Vagina (tissue), 2 donors: ENCODE measurements around the gene EYS. TPM values are rescaled to one million over a fixed set of nuclear protein-coding genes. Genes with fewer than 3 reads are reported as not detected.

Experiments used
- DNase-seq, 2 donors: peaks; one replicate each; pipeline ENCODE4 v3.0.0-alpha.2; 2017; ENCODE audit errors: extremely low spot score in 2 of 2
- H3K27ac ChIP-seq: fragments of 200-600 bp; sonication (generic); one replicate; pipeline ENCODE4 v1.5.1; 2019
- H3K27me3 ChIP-seq: fragments of 200-600 bp; sonication (generic); one replicate; pipeline ENCODE4 v1.5.1; 2019
- H3K36me3 ChIP-seq, 2 donors: fragments of 200-600 bp; sonication (generic); one replicate each; pipeline ENCODE4 v1.5.1; 2017 to 2019
- H3K4me1 ChIP-seq: fragments of 200-600 bp; sonication (generic); one replicate; pipeline ENCODE4 v1.5.1; 2019
- H3K4me3 ChIP-seq, 2 donors: fragments of 200-600 bp; sonication (generic); 1 replicate in 1 of 2; 2 replicates in 1 of 2; pipeline ENCODE4 v1.5.1; 2016 to 2019
- H3K9me3 ChIP-seq: fragments of 200-600 bp; sonication (generic); one replicate; pipeline ENCODE4 v1.5.1; 2019
- CTCF ChIP-seq, 3 experiments: fragments of 450-650 bp in 2 of 3; fragments of 200-600 bp in 1 of 3; sonication (generic) in 1 of 3; IDR thresholded peaks; one replicate each; pipeline ENCODE4 v1.5.1; 2017 to 2019; ENCODE audit warnings: antibody characterized with exemption in 3 of 3, mild to moderate bottlenecking in 2 of 3, moderate library complexity in 2 of 3
- POLR2A ChIP-seq, 2 donors: fragments of 450-650 bp; IDR thresholded peaks; one replicate each; pipeline ENCODE4 v1.6.1; 2017; ENCODE audit warnings: antibody characterized with exemption in 2 of 2, mild to moderate bottlenecking in 2 of 2, moderate library complexity in 2 of 2
- POLR2AphosphoS5 ChIP-seq, 2 donors: sonication (generic); formaldehyde crosslinking; IDR thresholded peaks; one replicate each; pipeline ENCODE4 v1.9.0; 2017; ENCODE audit warnings: antibody characterized with exemption in 2 of 2, mild to moderate bottlenecking in 2 of 2, low read depth in 1 of 2; ENCODE audit not compliant: insufficient read depth in 1 of 2
- intact Hi-C: fragments of 100-400 bp; cut with DNase I; formaldehyde crosslinking; loops from one replicate; pipeline ENCODE4 v1.15.1; 2023
- total RNA-seq: library from RNA; depleted of rRNA; stranded (reverse); fragments of >200 nt; gene quantifications from one replicate; pipeline ENCODE4 v1.2.3, GENCODE V29; 2016

The EYS gene
- total RNA-seq, 1 donor from 2014 or later: not detected

- Histone ChIP-seq H3K4me1 (no peaks in the 10 kb centered on the region), H3K27me3 (no peaks in the 10 kb centered on the region)
Observed at GRCh38 chr6:64904616-64905015, 802.4 kb downstream of the EYS start.

GRCh38 chr6:64902596-64902995 is 804.4 kb downstream of the EYS start:
- no peaks in the 10 kb centered on the region for H3K4me1 ChIP-seq
- H3K4me3 ChIP-seq: no peak overlapping the region
- no peaks in the 10 kb centered on the region for H3K36me3 ChIP-seq
- intact Hi-C loops: no loop called here
- H3K9me3 ChIP-seq: no peaks in the 10 kb centered on the region
- no peak for TF ChIP-seq POLR2A (IDR thresholded peaks at IDR 0.05)
- TF ChIP-seq CTCF (IDR thresholded peaks at IDR 0.05): no peak
- TF ChIP-seq POLR2AphosphoS5 (IDR thresholded peaks at IDR 0.05; ENCODE audit: insufficient read depth in 1 of 2, low read depth in 1 of 2): no peak
- no peaks in the 10 kb centered on the region for H3K27me3 ChIP-seq
- no peak overlapping the region for H3K27ac ChIP-seq
- no peak for DNase-seq

More at GRCh38 chr6:64904616-64905015, 802.4 kb downstream of the EYS start:
- intact Hi-C loops: no loop called here
- H3K9me3 ChIP-seq: no peaks in the 10 kb centered on the region
- TF ChIP-seq CTCF (IDR thresholded peaks at IDR 0.05) (no peak), POLR2A (IDR thresholded peaks at IDR 0.05) (no peak), POLR2AphosphoS5 (IDR thresholded peaks at IDR 0.05; ENCODE audit: insufficient read depth in 1 of 2, low read depth in 1 of 2) (no peak)
- H3K27ac ChIP-seq: no peak overlapping the region
- DNase-seq: no peak
- H3K36me3 ChIP-seq: no peaks in the 10 kb centered on the region
- no peak overlapping the region for H3K4me3 ChIP-seq

DNA sequence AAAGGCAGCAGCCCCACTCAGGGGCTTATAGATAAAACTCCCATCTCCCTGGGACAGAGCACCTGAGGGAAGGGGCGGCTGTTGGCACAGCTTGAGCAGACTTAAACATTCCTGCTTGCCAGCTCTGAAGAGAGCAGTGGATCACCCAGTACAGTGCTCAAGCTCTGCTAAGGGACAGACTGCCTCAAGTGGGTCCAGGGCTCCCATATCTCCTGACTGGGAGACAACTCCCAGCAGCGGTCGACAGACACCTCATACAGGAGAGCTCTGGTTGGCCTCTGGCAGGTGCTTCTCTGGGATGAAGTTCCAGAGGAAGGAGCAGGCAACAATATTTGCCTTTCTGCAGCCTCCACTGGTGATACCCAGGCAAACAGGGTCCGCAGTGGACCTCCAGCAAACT is 810.1 kb downstream of the EYS start:
- H3K9me3 ChIP-seq: no peaks in the 10 kb centered on the region
- no peaks in the 10 kb centered on the region for H3K36me3 ChIP-seq
- H3K4me1 ChIP-seq: no peaks in the 10 kb centered on the region
- intact Hi-C loops: no loop called here
- H3K27ac ChIP-seq: no peak overlapping the region
- no peak for DNase-seq
- H3K27me3 ChIP-seq: no peaks in the 10 kb centered on the region
- no peak overlapping the region for H3K4me3 ChIP-seq
- TF ChIP-seq POLR2A (IDR thresholded peaks at IDR 0.05): no peak
- no peak for TF ChIP-seq POLR2AphosphoS5 (IDR thresholded peaks at IDR 0.05; ENCODE audit: insufficient read depth in 1 of 2, low read depth in 1 of 2)
- no peak for TF ChIP-seq CTCF (IDR thresholded peaks at IDR 0.05)

DNA sequence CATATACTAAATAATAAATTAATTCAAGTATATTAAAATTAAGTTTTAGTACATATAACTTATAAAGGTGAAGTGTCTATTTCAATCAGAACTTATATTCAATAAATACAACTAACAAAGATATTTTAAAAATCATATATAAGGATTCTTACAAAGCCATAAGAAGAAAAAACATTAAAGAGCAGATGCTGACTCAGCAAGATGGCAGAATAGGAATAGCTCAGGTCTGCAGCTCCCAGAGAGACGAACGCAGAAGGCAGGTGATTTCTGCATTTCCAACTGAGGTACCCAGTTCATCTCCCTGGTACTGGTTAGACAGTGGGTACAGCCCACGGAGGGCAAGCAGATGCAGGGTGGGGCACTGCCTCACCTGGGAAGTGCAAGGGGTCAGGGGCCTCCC is 811.1 kb downstream of the EYS start:
- Histone ChIP-seq H3K4me1 (no peaks in the 10 kb centered on the region), H3K27me3 (no peaks in the 10 kb centered on the region), H3K36me3 (no peaks in the 10 kb centered on the region), H3K4me3 (no peak overlapping the region), H3K27ac (no peak overlapping the region), H3K9me3 (no peaks in the 10 kb centered on the region)
- intact Hi-C loops: no loop called here
- TF ChIP-seq POLR2A (IDR thresholded peaks at IDR 0.05) (no peak), CTCF (IDR thresholded peaks at IDR 0.05) (no peak), POLR2AphosphoS5 (IDR thresholded peaks at IDR 0.05; ENCODE audit: insufficient read depth in 1 of 2, low read depth in 1 of 2) (no peak)
- no peak for DNase-seq

- intact Hi-C loops: no loop called here
- Histone ChIP-seq H3K9me3 (no peaks in the 10 kb centered on the region), H3K27me3 (no peaks in the 10 kb centered on the region), H3K27ac (no peak overlapping the region), H3K4me1 (no peaks in the 10 kb centered on the region), H3K36me3 (no peaks in the 10 kb centered on the region), H3K4me3 (no peak overlapping the region)
- TF ChIP-seq POLR2A (IDR thresholded peaks at IDR 0.05) (no peak), POLR2AphosphoS5 (IDR thresholded peaks at IDR 0.05; ENCODE audit: insufficient read depth in 1 of 2, low read depth in 1 of 2) (no peak), CTCF (IDR thresholded peaks at IDR 0.05) (no peak)
- no peak for DNase-seq
Observed at GRCh38 chr6:64890609-64891008, 816.4 kb downstream of the EYS start.
